Measurements from ENCODE around the gene WDFY4.

GRCh38 chr10:48796713-48797245 lies 112.1 kb downstream of the WDFY4 start:
- TF ChIP-seq CGGBP1 (CRISPR knock-in tag; IDR thresholded peaks at IDR 0.05) (no peak), POLR2AphosphoS5 (IDR thresholded peaks at IDR 0.05; ENCODE audit: control insufficient read depth, insufficient read depth, low read depth, low read length) (no peak), EHMT2 (IDR thresholded peaks at IDR 0.05) (no peak), CTCF (IDR thresholded peaks at IDR 0.05 in 2 of 3, conservative IDR thresholded peaks at IDR 0.05 in 1 of 3; ENCODE audit: insufficient read depth in 2 of 3, low read depth in 1 of 3, low read length in 3 of 3) (no peak), WHSC1 (IDR thresholded peaks at IDR 0.05; ENCODE audit: low read length) (no peak), HDAC2 (IDR thresholded peaks at IDR 0.05) (no peak), TAF1 (IDR thresholded peaks at IDR 0.05; ENCODE audit: control insufficient read depth, extremely low read depth, insufficient read depth, low read length, severe bottlenecking) (no peak), GATAD2B (IDR thresholded peaks at IDR 0.05; ENCODE audit: borderline replicate concordance) (no peak), NCOR1 (IDR thresholded peaks at IDR 0.05) (no peak), ZNF274 (IDR thresholded peaks at IDR 0.05; ENCODE audit: borderline replicate concordance, low read depth, low read length) (no peak), ZNF354B (CRISPR knock-in tag; IDR thresholded peaks at IDR 0.05) (no peak), POLR2A (conservative IDR thresholded peaks at IDR 0.05) (no peak)
